Activated CD8-positive, alpha-beta memory T cell treated with anti-CD3 and anti-CD28 coated beads for 48 hours (primary cell): ENCODE results near the gene HOXA5.

Source experiments
- DNase-seq, 3 experiments: peaks; one replicate each; pipeline ENCODE4 v3.0.0-alpha.2; 2020; ENCODE audit warnings: low read depth in 2 of 3, low spot score in 2 of 3

HOXA5 gene

DNA sequence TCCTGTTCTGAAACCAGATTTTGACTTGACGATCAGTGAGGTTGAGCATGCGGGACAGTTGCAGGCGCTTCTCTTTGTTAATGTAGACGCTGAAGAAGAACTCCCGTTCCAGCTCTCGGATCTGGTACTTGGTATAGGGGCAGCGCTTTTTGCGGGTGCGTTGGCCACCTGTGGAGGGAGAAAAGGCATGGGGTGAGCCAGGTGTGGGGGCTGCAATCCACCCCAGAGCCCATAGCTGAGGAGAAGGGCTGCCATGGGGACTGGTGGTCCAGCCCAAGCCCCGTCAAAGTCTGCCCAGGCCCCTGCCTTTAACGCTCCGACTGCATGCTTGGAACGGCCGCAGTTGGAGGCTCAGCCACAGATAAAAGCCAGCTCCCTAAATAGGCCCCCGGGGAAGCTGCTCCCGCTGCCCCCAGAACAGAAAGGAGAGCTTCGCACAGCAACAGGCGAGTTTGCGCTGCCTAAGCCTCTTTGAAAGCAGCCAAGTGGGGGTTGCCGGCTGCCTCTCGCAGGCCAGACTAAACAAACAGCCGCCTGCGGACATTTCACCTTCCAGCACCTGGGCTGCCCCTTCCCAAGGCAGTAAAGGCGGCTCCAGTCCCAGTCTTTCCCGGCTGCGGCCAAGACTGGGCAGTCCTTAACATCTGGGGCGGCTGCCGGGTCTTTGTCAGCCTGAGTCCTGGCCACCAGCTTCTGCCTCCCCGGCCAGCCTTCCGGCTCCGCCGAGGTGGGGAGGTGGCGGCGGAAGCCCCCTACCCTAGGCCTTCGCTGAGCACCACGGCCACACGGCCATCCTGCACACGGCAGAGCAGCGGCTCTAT is 39.6 kb upstream of the HOXA5 start:
- DNase-seq: peak in 1 of 3 experiments; percentile 1

DNA sequence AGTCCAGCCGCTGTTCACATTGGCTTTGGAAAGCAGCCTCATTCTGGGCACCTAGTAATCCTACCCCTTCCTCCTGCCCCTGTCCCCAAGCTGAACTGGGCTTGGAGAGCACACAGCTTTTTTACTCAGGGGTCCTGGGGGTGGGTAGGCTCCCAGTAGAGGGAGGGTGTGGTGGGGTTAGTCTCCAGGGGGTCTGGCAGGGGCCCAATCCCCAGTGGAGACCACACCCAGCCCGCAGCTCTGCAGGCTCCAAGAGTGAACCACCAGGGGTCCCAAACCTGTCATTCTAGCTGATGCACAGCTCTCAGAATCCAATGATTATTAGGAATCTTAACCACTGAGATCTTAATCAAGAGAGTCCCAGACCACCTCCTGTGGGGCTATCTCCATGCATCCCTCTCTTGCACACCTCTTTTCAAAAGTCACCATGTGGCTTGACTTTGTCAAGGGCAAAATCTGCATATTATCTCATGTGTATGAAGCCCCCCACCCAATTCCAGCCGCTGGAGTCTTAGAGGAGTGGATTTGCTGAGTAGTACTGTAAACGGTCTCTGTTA is 38.9 kb upstream of the HOXA5 start:
- no peak for DNase-seq

DNA sequence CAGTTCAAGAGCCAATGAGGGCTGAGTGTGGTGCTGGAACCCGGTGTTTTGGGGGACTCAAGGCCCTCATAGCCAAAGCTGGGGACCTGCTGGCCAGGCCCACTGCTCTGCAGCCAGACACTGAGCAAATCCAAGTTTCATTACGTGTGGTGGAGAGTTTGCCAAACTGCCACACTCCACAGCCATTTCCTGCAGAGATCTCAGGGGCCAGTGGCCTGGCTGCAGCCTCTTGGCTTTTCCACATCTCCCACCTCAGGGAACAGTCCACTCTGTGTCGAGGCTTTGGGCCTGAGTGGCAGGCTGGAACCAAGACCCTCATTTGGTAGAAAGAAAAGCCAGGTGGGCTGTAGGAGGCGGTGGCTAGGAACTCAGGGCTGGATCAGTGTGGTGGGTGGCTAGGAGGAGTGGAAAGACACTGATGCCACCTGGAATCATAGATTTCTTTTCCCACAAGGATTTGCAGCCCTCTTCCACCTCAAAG is 38.4 kb upstream of the HOXA5 start:
- DNase-seq: no peak

DNA sequence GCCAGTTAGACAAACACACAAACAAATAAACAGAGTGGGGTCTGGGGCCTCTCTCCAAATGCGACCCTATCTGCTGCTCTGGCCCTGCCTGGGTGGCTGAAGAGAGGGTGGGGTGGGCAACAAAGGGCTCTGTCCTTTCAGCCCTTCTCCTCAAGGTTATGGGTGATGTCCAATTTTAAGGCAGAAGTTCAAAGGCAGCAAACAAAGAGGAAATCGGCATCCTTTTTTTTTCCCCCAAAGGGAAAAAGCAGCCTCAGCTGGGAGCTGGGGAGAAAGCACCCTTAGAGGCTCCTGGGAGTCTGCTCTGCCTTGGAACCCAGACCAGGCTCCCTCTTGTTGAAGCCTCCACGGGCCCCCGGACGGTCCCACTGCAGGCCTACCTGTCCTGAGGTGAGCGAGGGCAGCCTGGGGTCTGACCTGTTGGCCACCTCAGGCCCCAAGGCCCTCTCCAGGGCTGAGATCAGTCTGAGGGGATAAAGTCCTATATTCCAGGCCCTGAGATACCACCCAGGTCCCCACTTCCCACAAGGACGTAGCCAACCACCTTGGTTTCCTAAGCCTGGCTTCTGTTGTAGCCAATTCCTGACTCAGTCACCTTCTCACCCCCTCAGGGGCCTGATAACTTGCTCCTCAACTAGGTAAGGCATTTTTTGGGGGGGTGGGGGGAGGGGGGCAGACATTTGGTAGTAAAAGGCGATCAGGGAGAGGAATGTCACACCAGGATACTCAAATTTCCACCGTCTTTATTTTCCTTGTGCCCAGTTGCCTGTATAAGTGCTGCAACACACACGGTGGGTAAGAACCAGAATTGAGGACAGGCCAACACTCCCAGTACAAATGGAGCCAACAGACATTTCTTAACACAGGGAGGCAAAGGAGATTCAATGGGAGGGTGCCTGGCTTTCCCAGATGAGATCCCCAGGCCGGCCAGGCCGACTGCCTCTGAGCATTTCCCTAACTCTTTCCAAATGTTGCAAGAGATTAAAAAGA is 37.2 kb upstream of the HOXA5 start:
- DNase-seq: no peak

DNA sequence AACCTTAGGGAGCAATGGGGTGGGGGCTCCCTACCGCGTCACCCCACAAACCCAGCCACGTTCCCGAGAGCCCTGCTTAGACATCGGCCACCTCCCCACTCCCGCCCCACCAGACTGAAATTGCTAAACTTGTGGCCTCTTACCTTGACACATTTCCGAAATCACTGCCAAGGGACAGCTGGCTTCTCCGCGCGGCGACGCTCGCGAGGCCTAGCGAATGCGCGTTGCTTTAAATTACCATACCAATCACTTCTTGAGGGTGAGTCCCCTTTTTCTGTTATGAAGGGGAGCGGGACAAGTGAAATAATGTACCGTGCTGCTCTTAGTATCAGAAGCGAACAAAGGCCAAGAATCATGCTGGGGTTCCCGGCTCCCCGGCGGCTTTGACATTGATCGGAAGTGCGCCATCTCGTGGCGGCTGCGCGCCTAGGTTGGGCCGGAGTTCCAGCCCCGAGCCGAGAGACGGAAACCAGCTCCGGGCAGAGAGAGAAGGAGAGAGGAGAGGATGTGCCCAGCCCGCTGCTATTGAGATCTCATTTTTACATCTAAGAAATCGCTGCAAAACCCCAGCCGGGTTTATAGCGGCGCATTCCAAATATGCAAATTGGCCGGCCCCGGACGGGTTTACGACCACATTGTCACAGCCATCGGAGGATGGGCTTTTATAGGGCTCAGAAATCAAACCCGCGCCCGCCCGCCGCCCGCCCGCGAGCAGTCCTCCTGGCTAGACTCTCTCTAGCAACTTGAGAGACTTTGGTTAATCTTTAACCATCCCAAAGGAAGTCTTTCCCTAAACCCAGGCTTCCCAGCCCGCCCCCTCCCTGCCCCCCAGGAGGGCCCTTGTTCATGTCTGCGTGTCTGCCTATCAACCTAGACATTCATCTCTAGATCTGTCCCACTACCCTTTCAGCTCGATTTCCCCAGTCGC is 36.3 kb upstream of the HOXA5 start:
- DNase-seq: peak in 1 of 3 experiments; percentile 69

DNA sequence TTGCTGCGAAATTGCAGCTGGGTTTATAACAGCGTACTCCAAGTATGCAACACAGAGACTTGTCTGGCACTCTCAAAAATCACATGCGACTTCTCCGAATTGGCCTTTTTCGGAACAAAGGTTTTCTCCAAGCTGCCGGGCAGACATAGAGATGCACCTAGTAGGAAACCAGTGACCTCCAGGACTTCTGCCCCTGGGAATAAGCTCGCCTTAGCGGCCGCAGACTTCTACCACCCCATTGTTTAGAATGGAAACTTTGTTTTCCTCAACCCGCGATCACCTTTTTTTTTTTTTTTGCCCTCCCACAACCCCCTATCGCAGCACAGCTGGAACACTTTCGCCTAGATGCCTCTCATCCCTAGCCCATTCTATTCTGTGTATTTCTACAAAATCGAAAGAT is 35.5 kb upstream of the HOXA5 start:
- DNase-seq: no peak

DNA sequence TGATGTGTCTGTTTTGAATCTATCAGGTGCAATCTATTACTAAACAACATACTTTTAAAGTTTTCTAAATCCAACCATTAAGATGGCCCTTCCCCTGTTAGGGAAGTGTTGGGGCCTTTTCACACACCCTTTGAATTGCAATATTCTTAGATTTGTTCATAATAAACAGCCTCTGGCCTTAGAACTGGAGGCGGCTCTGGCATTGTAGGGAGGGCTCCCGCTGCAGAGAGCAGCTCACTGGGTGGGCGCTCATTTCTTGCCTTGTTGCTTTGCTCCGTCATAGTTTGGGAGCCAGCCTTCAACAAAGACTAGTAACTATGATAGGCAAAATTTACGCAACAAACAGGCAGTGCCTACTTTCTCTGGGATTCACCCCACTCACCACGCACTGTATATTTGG is 34.9 kb upstream of the HOXA5 start:
- no peak for DNase-seq

DNA sequence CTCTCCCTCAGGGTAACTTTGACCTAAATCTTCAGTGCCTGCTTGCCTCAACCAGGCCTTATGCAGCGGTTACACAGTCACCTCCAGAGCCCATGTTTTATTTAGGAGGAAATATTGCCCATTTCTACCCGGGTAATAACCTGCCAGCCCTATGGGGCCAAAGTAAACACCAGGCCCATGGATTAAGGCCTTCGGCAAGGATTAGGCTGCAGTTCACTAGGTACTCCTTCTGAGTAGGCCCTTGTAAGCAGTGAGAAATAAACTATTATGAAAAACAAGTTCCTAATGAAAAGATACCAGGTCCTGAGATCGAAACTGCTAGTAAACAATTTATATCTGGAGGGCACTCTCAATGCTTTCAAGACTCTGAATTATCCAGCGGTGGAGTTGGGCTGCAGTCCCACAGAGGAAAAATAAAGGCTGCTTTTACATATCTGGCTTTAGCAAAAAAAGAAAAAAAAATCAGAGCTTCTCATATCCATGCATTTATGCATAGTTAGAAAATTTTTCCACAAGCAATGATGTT is 34.4 kb upstream of the HOXA5 start:
- DNase-seq: no peak

DNA sequence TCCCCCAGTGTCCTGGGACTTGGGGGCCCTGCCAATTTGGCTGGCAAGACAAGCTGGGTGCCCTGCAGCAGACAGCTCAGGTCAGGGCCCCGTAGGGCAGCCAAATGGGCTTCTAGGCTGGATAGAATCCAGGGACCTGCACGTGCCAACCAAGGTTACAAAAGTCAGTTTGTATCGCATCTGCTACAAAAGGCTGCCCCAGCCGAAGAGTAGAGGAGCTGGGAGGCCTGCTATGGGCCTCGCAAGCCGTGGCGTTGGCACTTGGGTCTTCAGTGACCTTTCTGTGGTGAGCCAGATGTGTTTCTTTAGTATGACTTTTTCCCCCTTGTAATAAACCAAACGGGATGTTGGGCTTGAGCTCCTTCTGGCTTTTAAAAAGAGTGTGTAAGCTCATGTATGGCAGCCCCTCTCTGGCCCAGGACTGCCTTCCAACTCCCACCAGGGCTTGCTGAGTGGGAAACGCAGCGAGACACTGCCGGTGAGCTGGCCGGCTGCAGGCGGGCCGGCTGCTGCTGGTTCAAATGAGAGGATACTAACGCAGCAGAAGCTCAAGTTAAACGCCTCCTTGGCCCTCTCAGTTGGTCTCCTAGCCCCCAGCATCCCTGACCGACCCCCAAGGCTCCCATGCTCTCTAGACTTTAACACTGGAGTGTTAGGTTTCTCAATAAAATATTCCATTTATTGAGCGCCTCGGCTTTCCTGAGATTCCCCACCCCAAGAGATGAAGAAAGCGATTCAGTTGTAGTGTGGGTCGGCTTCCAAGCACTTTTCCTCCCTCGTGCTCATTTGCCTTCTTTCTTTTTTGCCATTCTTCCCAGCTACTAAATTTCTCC is 33.7 kb upstream of the HOXA5 start:
- no peak for DNase-seq

DNA sequence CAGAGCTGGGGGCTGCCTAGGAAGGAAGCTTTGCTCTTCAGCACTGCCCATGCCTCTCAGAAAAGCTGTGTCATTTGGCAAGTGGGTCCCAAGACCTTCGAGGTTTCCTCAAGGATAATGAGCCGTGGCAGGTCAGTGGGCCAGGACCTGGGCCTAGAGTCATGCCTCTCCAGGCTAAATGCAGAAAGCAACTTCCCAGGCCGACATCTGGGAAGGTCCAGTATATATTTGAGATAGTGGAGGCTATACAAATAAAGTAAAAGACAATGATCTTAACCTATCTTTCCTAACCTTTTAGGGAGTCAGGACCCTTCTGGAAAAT is 33.0 kb upstream of the HOXA5 start:
- DNase-seq: no peak

DNA sequence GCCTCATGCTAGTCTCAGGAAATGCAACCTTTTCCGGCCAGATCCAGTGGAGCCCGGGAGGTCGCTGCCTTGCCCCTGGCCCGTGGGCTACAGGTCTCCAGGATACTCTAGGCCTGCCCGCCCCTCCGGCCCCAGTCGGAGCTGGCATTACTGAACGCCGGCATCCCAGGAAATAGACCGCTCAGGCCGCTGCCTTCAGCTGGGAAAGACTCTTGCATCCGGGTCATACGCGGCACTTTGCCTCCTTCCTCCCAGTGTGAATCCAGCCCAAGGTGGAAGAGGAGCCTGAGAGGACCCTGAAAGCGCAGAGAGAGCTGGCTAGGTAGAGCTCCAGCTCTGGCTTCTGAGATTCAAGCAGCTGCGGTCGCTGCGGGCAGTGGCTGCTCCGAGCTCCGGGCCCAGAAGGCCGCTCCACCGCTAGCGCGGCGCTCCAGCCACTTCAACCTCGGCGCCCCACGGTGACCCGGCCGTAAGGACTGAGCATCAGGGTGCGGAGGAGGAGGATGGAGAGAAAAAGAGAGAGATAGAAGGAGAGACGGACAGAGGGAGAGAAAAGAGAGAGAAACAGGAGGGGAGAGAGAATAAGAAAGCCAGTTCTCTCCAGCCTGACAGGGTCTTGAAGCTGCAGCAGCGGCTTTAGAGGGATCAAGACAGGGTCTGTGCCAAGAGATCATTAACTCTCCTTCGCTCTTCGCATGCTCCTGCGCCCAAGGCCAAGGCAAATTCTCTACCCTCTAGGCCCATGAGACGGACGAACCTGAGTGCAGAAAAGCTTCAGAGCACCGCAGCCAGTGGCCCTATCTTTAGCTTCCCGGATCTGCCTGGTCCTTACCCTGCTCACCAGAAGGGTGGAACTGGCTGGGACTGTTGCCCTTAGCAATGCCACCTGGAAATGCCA is 32.4 kb upstream of the HOXA5 start:
- no peak for DNase-seq

DNA sequence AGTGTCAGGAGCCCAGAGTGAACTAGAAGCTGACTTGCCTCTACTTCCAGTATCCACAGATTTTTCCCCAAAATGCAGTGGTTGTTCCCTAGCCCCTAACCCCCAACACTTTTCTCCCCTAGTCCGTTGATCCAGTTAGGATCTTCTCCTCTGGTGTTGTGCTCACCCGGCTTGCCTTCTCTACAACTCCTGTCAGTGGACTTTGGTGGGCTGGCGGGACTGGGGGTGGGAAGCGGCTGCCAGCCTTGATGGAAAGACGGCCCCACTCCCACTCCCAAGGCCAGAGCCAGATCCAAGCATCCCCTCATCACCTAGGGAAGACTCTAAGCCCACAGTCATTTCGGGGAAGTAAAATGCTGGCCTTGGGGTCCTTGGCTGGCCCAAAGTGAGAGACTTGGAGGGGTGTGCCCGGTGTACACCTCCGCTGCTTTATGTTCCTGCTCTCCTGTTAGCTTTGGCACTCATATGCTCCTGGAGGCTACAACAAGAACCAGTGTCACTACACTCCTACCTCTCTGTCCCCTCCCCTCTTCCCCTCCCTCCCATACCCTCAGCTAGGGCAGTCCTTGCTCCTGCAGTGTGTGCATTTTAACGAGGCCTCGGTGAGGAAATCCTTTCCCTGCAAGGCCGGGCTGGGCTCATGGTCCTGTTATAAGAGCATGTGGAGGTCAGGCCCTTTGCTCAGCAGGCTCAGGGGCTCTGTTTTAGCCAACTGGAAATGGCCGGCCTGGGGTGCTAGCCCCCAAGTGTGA is 31.6 kb upstream of the HOXA5 start:
- no peak for DNase-seq

DNA sequence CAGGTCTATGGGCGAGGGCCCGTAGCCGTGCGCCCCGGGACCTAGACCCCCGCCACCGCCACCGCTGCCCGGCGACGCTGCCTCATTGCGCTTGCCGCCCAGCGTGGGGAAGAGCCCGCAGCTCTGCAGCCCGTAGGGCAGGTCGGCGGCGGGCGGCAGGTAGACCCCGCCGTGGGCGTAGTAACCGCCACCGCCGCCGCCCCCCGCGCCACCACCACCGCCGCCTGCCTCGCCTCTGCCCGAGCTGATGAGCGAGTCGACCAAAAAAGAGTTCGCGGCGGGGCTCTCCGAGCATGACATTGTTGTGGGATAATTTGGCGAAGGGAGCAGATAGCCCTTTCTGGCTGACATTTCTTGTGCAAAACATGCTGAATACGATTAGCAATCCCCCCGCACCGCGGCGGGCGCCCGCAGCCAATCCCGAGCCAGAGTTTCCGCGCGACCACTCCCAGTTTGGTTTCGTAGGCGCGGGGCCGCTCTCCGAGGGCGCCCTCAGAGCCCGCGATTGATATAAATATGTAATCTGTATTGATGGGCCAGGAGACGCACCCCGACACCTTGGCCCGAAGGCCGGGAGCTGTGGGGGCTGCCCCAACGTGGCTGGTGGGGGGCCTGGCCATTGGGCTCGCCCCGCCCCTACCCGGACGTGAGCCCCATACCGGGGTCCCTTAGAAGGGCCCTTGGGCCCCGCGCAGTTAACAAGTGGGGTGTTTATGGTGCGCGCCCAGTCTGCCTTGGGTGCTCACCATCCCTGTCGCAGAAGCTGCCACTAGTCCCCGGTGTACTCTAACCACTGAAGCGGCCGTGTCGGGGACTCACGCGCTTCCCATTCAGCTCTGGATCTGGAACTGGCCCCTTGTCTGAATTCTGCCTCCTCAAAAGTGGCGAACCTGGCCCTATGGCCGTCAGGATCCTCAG is 30.7 kb upstream of the HOXA5 start, which contains the start of gene HOXA10:
Gene HOXA10, minus strand, starts transcription at position 365 of the 918 bp plus-strand sequence. Its CDS starts 14 bp downstream, at position 351.
- peak in 1 of 3 experiments; percentile 0 for DNase-seq

DNA sequence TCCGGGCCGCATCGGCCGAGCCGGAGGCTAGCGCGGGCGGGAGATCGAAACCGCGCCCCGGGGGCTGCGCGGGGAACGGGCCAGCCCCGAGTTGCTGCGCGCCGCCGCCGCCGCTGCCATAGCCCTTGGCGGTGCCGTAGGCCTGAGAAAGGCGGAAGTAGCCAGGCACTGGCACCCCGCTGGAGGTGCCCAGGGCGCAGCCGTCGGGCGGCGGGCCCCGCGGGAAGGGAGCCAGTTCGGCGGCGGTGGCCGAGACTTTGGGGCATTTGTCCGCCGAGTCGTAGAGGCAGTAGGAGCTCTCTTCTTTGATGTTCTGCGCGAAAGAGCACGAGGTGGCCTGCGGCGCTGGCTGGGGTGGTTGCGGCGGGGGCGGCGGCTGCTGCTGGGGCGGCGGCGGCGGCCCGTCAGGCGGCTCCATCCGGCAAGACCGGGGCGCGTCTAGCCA is 30.1 kb upstream of the HOXA5 start:
- no peak for DNase-seq

DNA sequence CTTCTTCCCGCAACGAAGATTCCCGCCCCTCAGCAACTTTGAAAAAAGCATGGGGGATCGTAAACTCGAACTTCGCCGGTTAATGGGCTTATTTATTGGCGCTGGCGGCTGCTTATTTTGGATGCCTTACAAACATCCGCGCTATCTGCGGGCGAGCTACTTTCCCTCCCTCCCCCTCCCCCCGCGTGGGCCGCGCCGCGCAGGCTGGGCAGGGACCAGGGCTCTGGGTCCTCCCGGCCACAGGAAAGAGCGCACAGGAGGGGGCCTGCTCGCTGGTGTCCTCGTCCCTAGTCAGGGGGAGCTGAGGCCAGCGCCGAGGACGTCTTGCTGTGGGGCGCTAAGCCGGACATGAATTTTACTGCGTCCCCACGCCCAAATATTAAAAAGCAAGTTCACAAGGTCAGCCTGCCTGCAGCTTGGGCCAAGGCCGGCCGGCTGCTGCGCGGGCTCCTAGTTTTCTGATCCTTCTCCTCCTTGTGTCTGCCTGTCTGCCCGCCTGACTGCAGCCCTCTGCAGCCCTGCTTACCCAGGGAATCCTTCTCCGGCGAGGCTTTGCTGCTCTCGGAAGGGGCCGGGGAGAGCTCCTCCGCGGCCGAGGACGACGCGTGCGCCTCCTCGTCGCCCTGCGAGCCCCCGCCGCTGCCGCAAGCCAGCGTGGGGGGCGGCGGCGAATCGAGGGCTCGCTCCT is 29.5 kb upstream of the HOXA5 start:
- no peak for DNase-seq

DNA sequence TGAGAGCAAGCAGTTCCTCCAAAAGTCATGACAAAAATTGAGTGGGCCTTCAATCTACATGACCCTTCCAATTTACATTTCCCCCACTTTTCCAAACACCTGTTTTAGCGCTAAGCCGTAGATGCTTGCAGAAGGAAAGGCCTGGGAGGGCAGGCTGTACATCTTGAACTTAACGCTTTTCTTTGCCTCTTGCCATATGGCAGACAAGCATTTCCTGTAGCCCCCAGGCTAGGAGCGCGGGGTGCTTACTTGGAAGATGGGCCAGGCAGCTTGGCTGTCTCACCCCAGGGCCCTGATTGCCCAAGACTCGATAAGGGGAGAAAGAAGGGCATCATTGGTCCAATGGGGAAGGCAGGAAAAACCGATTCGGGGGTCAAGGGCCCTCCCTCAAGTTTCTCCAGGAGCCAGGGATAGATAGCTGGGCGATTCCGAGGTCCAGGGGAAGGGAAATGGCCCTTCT is 28.9 kb upstream of the HOXA5 start:
- DNase-seq: peak in 1 of 3 experiments; percentile 2
